ENCODE data around the gene CDK5RAP3.

DNA sequence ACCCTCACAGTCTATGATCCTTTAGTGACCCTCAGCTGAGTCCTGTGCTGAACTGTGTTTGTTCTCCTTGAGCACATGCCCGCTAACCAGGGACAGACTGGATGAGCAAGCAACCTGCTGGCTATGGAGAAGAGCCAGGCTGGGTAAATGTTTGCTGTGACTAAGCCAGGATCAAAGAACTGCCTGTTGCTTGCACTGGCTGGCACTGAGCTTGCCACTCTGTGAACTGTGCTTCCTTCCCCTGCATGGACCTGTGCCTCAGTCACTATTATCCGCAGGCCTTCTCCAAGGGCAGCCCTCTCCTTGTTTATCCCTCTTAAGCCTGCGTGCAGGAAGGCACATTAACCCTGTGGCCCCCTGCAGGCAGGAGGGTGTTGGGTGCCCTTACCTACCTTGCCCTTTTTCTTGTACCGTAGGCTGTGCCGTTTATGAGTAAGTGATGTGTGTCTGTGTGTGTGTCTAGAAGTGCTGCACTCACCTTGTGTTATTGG lies 22.2 kb upstream of the CDK5RAP3 start:
- no peak for TF ChIP-seq SIN3A (IDR thresholded peaks at IDR 0.05; ENCODE audit: borderline replicate concordance, insufficient read depth, low read length)
- no peak for TF ChIP-seq REST (IDR thresholded peaks at IDR 0.05; ENCODE audit: insufficient read depth in 1 of 2, low read depth in 2 of 2, low read length in 2 of 2)
- TF ChIP-seq POLR2AphosphoS5 (IDR thresholded peaks at IDR 0.05; ENCODE audit: low read depth, low read length): no peak
- no peak for TF ChIP-seq TAF1 (IDR thresholded peaks at IDR 0.05; ENCODE audit: borderline replicate concordance, insufficient read depth, low read length)
- no peak for TF ChIP-seq FOXP2 (optimal IDR thresholded peaks at IDR 0.05; ENCODE audit: borderline replicate concordance, extremely low read depth, extremely low read length, insufficient read depth)
